Renal cortex interstitium (tissue), 11 donors: ENCODE measurements around the gene RAI1. TPM values are rescaled to one million over a fixed set of nuclear protein-coding genes. Genes with fewer than 3 reads are reported as not detected.
A peak's percentile ranks its signal among the peaks of the same experiment; 100 is the strongest.

Experiments used
- DNase-seq, 11 donors: peaks; one replicate each; pipeline ENCODE4 v3.0.0-alpha.2; 2013; ENCODE audit warnings: low read depth in 9 of 11, low spot score in 4 of 11; ENCODE audit errors: extremely low read depth in 1 of 11
- polyA plus RNA-seq, 3 donors: library from polyadenylated mRNA; unstranded; fragments of 120-200 nt; gene quantifications; one replicate each; pipeline ENCODE4 v1.2.1, GENCODE V29; 2013; ENCODE audit not compliant: insufficient read length in 3 of 3

Gene RAI1
- polyA plus RNA-seq, 3 donors = 20.1 to 41.1 (median 31.1) TPM

GRCh38 chr17:17738901-17739300 lies 57.6 kb downstream of the RAI1 start:
- no peak for DNase-seq

GRCh38 chr17:17739388-17740066 lies 58.3 kb downstream of the RAI1 start:
- no peak for DNase-seq

- DNase-seq = peak in 1 of 11 donors; percentile 48
Observed at GRCh38 chr17:17740615-17741348, 59.5 kb downstream of the RAI1 start.

- no peak for DNase-seq
Observed at GRCh38 chr17:17741349-17742023, 60.2 kb downstream of the RAI1 start.

GRCh38 chr17:17742133-17742621 lies 60.9 kb downstream of the RAI1 start:
- DNase-seq = no peak

- DNase-seq = no peak
Observed at GRCh38 chr17:17742688-17743390, 61.6 kb downstream of the RAI1 start.

GRCh38 chr17:17743391-17744112 lies 62.3 kb downstream of the RAI1 start:
- no peak for DNase-seq

GRCh38 chr17:17744116-17744515 lies 62.9 kb downstream of the RAI1 start:
- DNase-seq = no peak

GRCh38 chr17:17745476-17746455 lies 64.5 kb downstream of the RAI1 start:
- DNase-seq = no peak

- DNase-seq = no peak
Observed at GRCh38 chr17:17748179-17748578, 66.9 kb downstream of the RAI1 start.

GRCh38 chr17:17748604-17749003 lies 67.3 kb downstream of the RAI1 start:
- no peak for DNase-seq

GRCh38 chr17:17749025-17749772 lies 67.9 kb downstream of the RAI1 start:
- no peak for DNase-seq

GRCh38 chr17:17749921-17750320 lies 68.7 kb downstream of the RAI1 start:
- peak in 1 of 11 donors; percentile 70 for DNase-seq

- DNase-seq = no peak
Observed at GRCh38 chr17:17750881-17751280, 69.6 kb downstream of the RAI1 start.

- no peak for DNase-seq
Observed at GRCh38 chr17:17751489-17752088, 70.3 kb downstream of the RAI1 start.

- DNase-seq = peak; percentile 74 to 94 (median 86)
Observed at GRCh38 chr17:17752089-17752820, 71.0 kb downstream of the RAI1 start.
